GM12878 (cell line): ENCODE results near the gene ZSCAN25. TPM values are rescaled to one million over a fixed set of nuclear protein-coding genes. Genes with fewer than 3 reads are reported as not detected.
"Not testable (repeated sequence)": the region's sequence is repeated elsewhere in the genome, so short reads cannot be mapped to it uniquely, and the experiment has no call there.

Experiments used
- ATAC-seq: fragments of 200-7000 bp; cut with Tn5 transposase; 3 replicates; pipeline ENCODE4 v1.9.1; 2020; ENCODE audit warnings: mild to moderate bottlenecking, moderate library complexity
- BruUV-seq: library from RNA; stranded (reverse); fragments of 400-500 nt; replicated peaks from 2 replicates; lab custom pipeline; 2021; lab: Mats Ljungman, UMichigan
- CTCF ChIA-PET: fragments of 300-600 bp; sonication (Branson Sonifier 250); formaldehyde crosslinking; extraction: SDS; loops from one replicate; lab custom pipeline; 2021; ENCODE audit warnings: inconsistent platforms; lab: Yijun Ruan, JAX
- POLR2A ChIA-PET: fragments of 350-600 bp; formaldehyde crosslinking; extraction: SDS; loops from one replicate; lab custom pipeline; 2021; ENCODE audit warnings: inconsistent platforms; lab: Charles Lee
- RAD21 ChIA-PET: fragments of 300-600 bp; sonication (Branson Sonifier 250); formaldehyde crosslinking; loops from one replicate; lab custom pipeline; 2023; ENCODE audit warnings: antibody characterized with exemption; ENCODE audit not compliant: unreplicated experiment; lab: Charles Lee
- SMC1A ChIA-PET: fragments of 300-600 bp; sonication (Branson Sonifier 250); formaldehyde crosslinking; loops from one replicate; lab custom pipeline; 2023; ENCODE audit not compliant: unreplicated experiment, uncharacterized antibody; lab: Charles Lee
- DNase-seq: peaks from one replicate; pipeline ENCODE4 v3.0.0-alpha.2; 2011; ENCODE audit warnings: low read depth, low spot score
- FAIRE-seq: peaks from 3 replicates; lab custom pipeline; 2011; peaks lifted over from hg19 to GRCh38; lab: Jason Lieb, UNC
- H2AFZ ChIP-seq: 2 replicates; pipeline ENCODE4 v1.6.0; 2011; ENCODE audit warnings: low read depth, low read length, control low read depth; ENCODE audit not compliant: control insufficient read depth
- H3K27ac ChIP-seq: 2 replicates; pipeline ENCODE4 v1.5.1; 2011; ENCODE audit warnings: control low read depth; ENCODE audit not compliant: control insufficient read depth, insufficient read depth
- H3K27me3 ChIP-seq, 2 experiments: replicated peaks in 1 of 2; 2 replicates each; pipeline versions ENCODE4 v1.6.0 to v1.6.1; 2011; ENCODE audit warnings: low read length in 1 of 2; ENCODE audit not compliant: control insufficient read depth in 2 of 2, insufficient read depth in 2 of 2
- H3K36me3 ChIP-seq, 2 experiments: 2 replicates each; pipeline ENCODE4 v1.5.1; 2011; ENCODE audit warnings: low read length in 1 of 2; ENCODE audit not compliant: control insufficient read depth in 2 of 2, insufficient read depth in 2 of 2
- H3K4me1 ChIP-seq: 2 replicates; pipeline ENCODE4 v1.6.1; 2011; ENCODE audit warnings: mild to moderate bottlenecking, low read length, moderate library complexity, mixed read lengths; ENCODE audit not compliant: control insufficient read depth, insufficient read depth
- H3K4me2 ChIP-seq: 2 replicates; pipeline ENCODE4 v1.6.0; 2011; ENCODE audit warnings: control low read depth; ENCODE audit not compliant: control insufficient read depth, insufficient read depth
- H3K4me3 ChIP-seq: fragments of 200-600 bp; sonication (generic); 2 replicates; pipeline ENCODE4 v1.5.1; 2016
- H3K79me2 ChIP-seq: 2 replicates; pipeline ENCODE4 v1.6.0; 2011; ENCODE audit warnings: low read length; ENCODE audit not compliant: control insufficient read depth, insufficient read depth
- H3K9ac ChIP-seq: 2 replicates; pipeline ENCODE4 v1.8.0; 2011; ENCODE audit warnings: low read length, control low read depth, mixed read lengths; ENCODE audit not compliant: control insufficient read depth, insufficient read depth
- H3K9me3 ChIP-seq: replicated peaks from 3 replicates; pipeline ENCODE4 v1.5.1; 2011; ENCODE audit warnings: mild to moderate bottlenecking, low read length; ENCODE audit not compliant: control insufficient read depth, insufficient read depth
- H4K20me1 ChIP-seq: 2 replicates; pipeline ENCODE4 v1.6.0; 2011; ENCODE audit not compliant: control insufficient read depth, insufficient read depth
- BACH1 ChIP-seq: fragments of 450-650 bp; IDR thresholded peaks from 2 replicates; pipeline ENCODE4 v1.6.1; 2017; ENCODE audit warnings: mild to moderate bottlenecking, borderline replicate concordance
- CREB1 ChIP-seq: IDR thresholded peaks from 2 replicates; pipeline ENCODE4 v1.6.1; 2012; ENCODE audit warnings: low read depth, mild to moderate bottlenecking, inconsistent platforms
- IRF5 ChIP-seq: fragments of 450-650 bp; IDR thresholded peaks from 2 replicates; pipeline ENCODE4 v1.6.1; 2017; ENCODE audit warnings: borderline replicate concordance
- SPI1 ChIP-seq: IDR thresholded peaks from 2 replicates; pipeline ENCODE4 v1.6.1; 2011; ENCODE audit warnings: low read depth, mild to moderate bottlenecking, low read length, moderate library complexity, borderline replicate concordance; ENCODE audit not compliant: insufficient read depth
- TBL1XR1 ChIP-seq: IDR thresholded peaks from 2 replicates; pipeline ENCODE4 v1.6.1; 2012; ENCODE audit warnings: low read depth, low read length, improper control_type of control experiment
- YBX1 ChIP-seq: fragments of 450-650 bp; IDR thresholded peaks from 2 replicates; pipeline ENCODE4 v1.6.1; 2016; ENCODE audit warnings: antibody characterized with exemption
- ZNF384 ChIP-seq: IDR thresholded peaks from 2 replicates; pipeline ENCODE4 v1.6.1; 2012; ENCODE audit warnings: low read depth, mild to moderate bottlenecking, low read length, improper control_type of control experiment, borderline replicate concordance
- WGBS: methylation state at CpG from one replicate; pipeline ENCODE4 v1.1.6; 2016; ENCODE audit warnings: low lambda C conversion rate; ENCODE audit not compliant: insufficient replicate concordance, insufficient coverage; ENCODE audit errors: missing lambda C conversion rate; 5-methylcytosine and 5-hydroxymethylcytosine counted together
- in situ Hi-C: fragments of 300-500 bp; cut with MboI; formaldehyde crosslinking; loops from 9 replicates; pipeline ENCODE4 v1.14.3; 2018; ENCODE audit warnings: mixed read lengths
- intact Hi-C: fragments of 100-400 bp; cut with micrococcal nuclease; formaldehyde crosslinking; loops from one replicate; pipeline ENCODE4 v1.14.2; 2022; ENCODE audit not compliant: unreplicated experiment
- polyA plus RNA-seq, 11 experiments: library from polyadenylated mRNA; depleted of rRNA in 4 of 11; unstranded in 6 of 11; stranded (reverse) in 5 of 11; fragments of >200 nt; fragmentation: Nextera tagmentation in 4 of 11; fragmentation: Illumina TruSeq in 1 of 11; extraction: Ambion mirVana in 4 of 11; extraction: Trizol in 1 of 11; gene quantifications; 1 replicate in 1 of 11; 2 replicates in 10 of 11; pipeline versions ENCODE4 v1.2.1 to v1.2.3, GENCODE V29; 2011 to 2016; ENCODE audit warnings: inconsistent platforms in 2 of 11, missing spikeins in 2 of 11, low read depth in 1 of 11
- total RNA-seq, 4 experiments: library from RNA; depleted of rRNA in 3 of 4; stranded (reverse); fragments of >200 nt in 3 of 4; fragmentation: Illumina TruSeq in 1 of 4; extraction: Trizol in 1 of 4; gene quantifications; 2 replicates each; pipeline versions ENCODE4 v1.2.1 to v1.2.3, GENCODE V29; 2013 to 2021
- TF ChIP-seq, protein P1 (sequence below): fragments of 150-350 bp; IDR thresholded peaks from 2 replicates; pipeline ENCODE4 v1.6.1; 2016; ENCODE audit warnings: low read depth, low read length
- TF ChIP-seq, protein P2 (sequence below): fragments of 450-650 bp; IDR thresholded peaks from 2 replicates; pipeline ENCODE4 v1.6.1; 2017; ENCODE audit warnings: antibody characterized with exemption, mild to moderate bottlenecking, moderate library complexity

The ZSCAN25 gene
- total and polyA plus RNA-seq, 10 of the 15 experiments (the other 5 are each of a cell fraction or from before 2014, with no cell fraction given), result 0.79 to 15.6 (median 9.6) TPM

DNA sequence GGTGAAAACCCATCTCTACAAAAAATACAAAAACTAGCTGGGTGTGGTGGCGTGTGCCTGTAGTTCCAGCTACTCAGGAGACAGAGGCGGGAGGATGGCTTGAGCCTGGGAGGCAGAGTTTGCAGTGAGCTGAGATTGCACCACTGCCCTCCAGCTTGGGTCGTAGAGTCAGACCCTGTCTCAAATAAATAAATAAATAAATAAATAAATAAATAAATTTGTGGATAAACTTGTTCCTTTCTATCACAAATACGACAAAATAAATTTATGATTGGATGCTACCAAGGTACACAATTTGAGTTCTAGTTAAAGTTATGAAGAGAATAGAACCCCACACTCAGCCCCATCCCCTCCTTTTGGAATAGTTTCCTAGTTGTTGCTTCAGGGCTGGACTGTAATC, 36.5 kb downstream of the ZSCAN25 start:
- BruUV-seq, H4K20me1 ChIP-seq, H3K27ac ChIP-seq, POLR2A ChIA-PET, in situ Hi-C loops, FAIRE-seq, H3K79me2 ChIP-seq, H3K4me3 ChIP-seq, H3K4me1 ChIP-seq, H3K9me3 ChIP-seq, H3K27me3 ChIP-seq, ATAC-seq, H3K36me3 ChIP-seq, intact Hi-C loops, DNase-seq, SMC1A ChIA-PET, H3K4me2 ChIP-seq, H3K9ac ChIP-seq, CTCF ChIA-PET, H2AFZ ChIP-seq: not testable (repeated sequence)
- RAD21 ChIA-PET, result interaction anchor here (0.6 kb wide), 1 partner anchor 340 kb away, joined by 3 read pairs; no protein-coding TSS in a partner anchor
- 97% methylated on average over 4 of the region's 4 CpGs for WGBS

- no peak overlapping the region for H3K27ac ChIP-seq
- no peaks in the 10 kb centered on the region for H4K20me1 ChIP-seq
- H3K36me3 ChIP-seq, result no peaks in the 10 kb centered on the region; a peak in 1 of 4 replicates
- no peaks in the 10 kb centered on the region for H3K4me1 ChIP-seq
- intact Hi-C loops, result no loop called here
- H3K9me3 ChIP-seq, result no peaks in the 10 kb centered on the region
- WGBS, result 92% methylated on average over 3 of the region's 3 CpGs
- SMC1A ChIA-PET, result no interaction called here
- no TSS peak for BruUV-seq
- in situ Hi-C loops, result no loop called here
- FAIRE-seq (no peak), ATAC-seq (no peak), DNase-seq (no peak)
- no peak overlapping the region for H3K9ac ChIP-seq
- no peaks in the 10 kb centered on the region for H3K79me2 ChIP-seq
- H3K4me3 ChIP-seq, result no peak overlapping the region
- CTCF ChIA-PET, result no interaction called here
- H3K27me3 ChIP-seq, result no peaks in the 10 kb centered on the region
- RAD21 ChIA-PET, result interaction anchor here (0.6 kb wide), 1 partner anchor 340 kb away, joined by 3 read pairs; no protein-coding TSS in a partner anchor
- H3K4me2 ChIP-seq, result no peak overlapping the region
- no peak overlapping the region for H2AFZ ChIP-seq
- POLR2A ChIA-PET, result no interaction called here
- no peak for TF ChIP-seq BACH1
- TF ChIP-seq CREB1, result no peak
- TF ChIP-seq, protein P1, sequence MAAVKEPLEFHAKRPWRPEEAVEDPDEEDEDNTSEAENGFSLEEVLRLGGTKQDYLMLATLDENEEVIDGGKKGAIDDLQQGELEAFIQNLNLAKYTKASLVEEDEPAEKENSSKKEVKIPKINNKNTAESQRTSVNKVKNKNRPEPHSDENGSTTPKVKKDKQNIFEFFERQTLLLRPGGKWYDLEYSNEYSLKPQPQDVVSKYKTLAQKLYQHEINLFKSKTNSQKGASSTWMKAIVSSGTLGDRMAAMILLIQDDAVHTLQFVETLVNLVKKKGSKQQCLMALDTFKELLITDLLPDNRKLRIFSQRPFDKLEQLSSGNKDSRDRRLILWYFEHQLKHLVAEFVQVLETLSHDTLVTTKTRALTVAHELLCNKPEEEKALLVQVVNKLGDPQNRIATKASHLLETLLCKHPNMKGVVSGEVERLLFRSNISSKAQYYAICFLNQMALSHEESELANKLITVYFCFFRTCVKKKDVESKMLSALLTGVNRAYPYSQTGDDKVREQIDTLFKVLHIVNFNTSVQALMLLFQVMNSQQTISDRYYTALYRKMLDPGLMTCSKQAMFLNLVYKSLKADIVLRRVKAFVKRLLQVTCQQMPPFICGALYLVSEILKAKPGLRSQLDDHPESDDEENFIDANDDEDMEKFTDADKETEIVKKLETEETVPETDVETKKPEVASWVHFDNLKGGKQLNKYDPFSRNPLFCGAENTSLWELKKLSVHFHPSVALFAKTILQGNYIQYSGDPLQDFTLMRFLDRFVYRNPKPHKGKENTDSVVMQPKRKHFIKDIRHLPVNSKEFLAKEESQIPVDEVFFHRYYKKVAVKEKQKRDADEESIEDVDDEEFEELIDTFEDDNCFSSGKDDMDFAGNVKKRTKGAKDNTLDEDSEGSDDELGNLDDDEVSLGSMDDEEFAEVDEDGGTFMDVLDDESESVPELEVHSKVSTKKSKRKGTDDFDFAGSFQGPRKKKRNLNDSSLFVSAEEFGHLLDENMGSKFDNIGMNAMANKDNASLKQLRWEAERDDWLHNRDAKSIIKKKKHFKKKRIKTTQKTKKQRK, result no peak
- no peak for TF ChIP-seq SPI1
- TF ChIP-seq ZNF384, result no peak
- no peak for TF ChIP-seq IRF5
- no peak for TF ChIP-seq YBX1
- TF ChIP-seq TBL1XR1, result no peak
- TF ChIP-seq, protein P2, sequence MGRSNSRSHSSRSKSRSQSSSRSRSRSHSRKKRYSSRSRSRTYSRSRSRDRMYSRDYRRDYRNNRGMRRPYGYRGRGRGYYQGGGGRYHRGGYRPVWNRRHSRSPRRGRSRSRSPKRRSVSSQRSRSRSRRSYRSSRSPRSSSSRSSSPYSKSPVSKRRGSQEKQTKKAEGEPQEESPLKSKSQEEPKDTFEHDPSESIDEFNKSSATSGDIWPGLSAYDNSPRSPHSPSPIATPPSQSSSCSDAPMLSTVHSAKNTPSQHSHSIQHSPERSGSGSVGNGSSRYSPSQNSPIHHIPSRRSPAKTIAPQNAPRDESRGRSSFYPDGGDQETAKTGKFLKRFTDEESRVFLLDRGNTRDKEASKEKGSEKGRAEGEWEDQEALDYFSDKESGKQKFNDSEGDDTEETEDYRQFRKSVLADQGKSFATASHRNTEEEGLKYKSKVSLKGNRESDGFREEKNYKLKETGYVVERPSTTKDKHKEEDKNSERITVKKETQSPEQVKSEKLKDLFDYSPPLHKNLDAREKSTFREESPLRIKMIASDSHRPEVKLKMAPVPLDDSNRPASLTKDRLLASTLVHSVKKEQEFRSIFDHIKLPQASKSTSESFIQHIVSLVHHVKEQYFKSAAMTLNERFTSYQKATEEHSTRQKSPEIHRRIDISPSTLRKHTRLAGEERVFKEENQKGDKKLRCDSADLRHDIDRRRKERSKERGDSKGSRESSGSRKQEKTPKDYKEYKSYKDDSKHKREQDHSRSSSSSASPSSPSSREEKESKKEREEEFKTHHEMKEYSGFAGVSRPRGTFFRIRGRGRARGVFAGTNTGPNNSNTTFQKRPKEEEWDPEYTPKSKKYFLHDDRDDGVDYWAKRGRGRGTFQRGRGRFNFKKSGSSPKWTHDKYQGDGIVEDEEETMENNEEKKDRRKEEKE, result no peak
These were observed 37.0 kb downstream of the ZSCAN25 start for GRCh38 chr7:99653754-99654153.
